Fibroblast of the conjunctiva (primary cell): ENCODE measurements around the gene RING1.
A peak's percentile ranks its signal among the peaks of the same experiment; 100 is the strongest.

ENCODE experiments used
- DNase-seq: peaks from one replicate; pipeline ENCODE4 v3.0.0-alpha.2; 2010; ENCODE audit warnings: low read depth

The RING1 gene

GRCh38 chr6:33208091-33208967 lies at the start of gene RING1:
RING1 (plus strand) TSS chr6:33208500; CDS start chr6:33208823, 323 bp downstream.
- no peak for DNase-seq

GRCh38 chr6:33160096-33160495 lies 48.2 kb upstream of the RING1 start:
- DNase-seq = no peak

- DNase-seq = peak; percentile 93
Observed at GRCh38 chr6:33160728-33161344, 47.5 kb upstream of the RING1 start.

GRCh38 chr6:33161354-33162331 lies 46.7 kb upstream of the RING1 start:
- peak; percentile 12 for DNase-seq

GRCh38 chr6:33163540-33163939 lies 44.8 kb upstream of the RING1 start:
- no peak for DNase-seq

- DNase-seq = no peak
Observed at GRCh38 chr6:33164176-33164575, 44.1 kb upstream of the RING1 start.

GRCh38 chr6:33164665-33165373 lies 43.5 kb upstream of the RING1 start:
- no peak for DNase-seq

GRCh38 chr6:33165581-33166258 lies 42.6 kb upstream of the RING1 start:
- no peak for DNase-seq

GRCh38 chr6:33166363-33166762 lies 41.9 kb upstream of the RING1 start:
- no peak for DNase-seq

- no peak for DNase-seq
Observed at GRCh38 chr6:33166811-33167210, 41.5 kb upstream of the RING1 start.

- DNase-seq = no peak
Observed at GRCh38 chr6:33167374-33168283, 40.7 kb upstream of the RING1 start.

GRCh38 chr6:33168284-33168601 lies 40.1 kb upstream of the RING1 start:
- no peak for DNase-seq

GRCh38 chr6:33168639-33169038 lies 39.7 kb upstream of the RING1 start:
- no peak for DNase-seq

- no peak for DNase-seq
Observed at GRCh38 chr6:33169291-33170175, 38.8 kb upstream of the RING1 start.

- DNase-seq = no peak
Observed at GRCh38 chr6:33170176-33171015, 37.9 kb upstream of the RING1 start.

GRCh38 chr6:33171016-33171879 lies 37.1 kb upstream of the RING1 start:
- no peak for DNase-seq
